Ishikawa (cell line): ENCODE measurements around the gene ANKHD1.

Experiments
- CEBPB ChIP-seq: IDR thresholded peaks from 2 replicates; pipeline ENCODE4 v1.6.1; 2012
- CREB1 ChIP-seq: IDR thresholded peaks from 2 replicates; pipeline ENCODE4 v1.6.1; 2012; ENCODE audit warnings: low read depth
- EGR1 ChIP-seq: IDR thresholded peaks from 2 replicates; pipeline ENCODE4 v1.6.1; 2012
- EP300 ChIP-seq: IDR thresholded peaks from 2 replicates; pipeline ENCODE4 v1.6.1; 2012; ENCODE audit warnings: borderline replicate concordance
- NFIC ChIP-seq: IDR thresholded peaks from 2 replicates; pipeline ENCODE4 v1.6.1; 2012
- RAD21 ChIP-seq: IDR thresholded peaks from 2 replicates; pipeline ENCODE4 v1.6.1; 2012; ENCODE audit warnings: low read depth
- YY1 ChIP-seq: IDR thresholded peaks from 2 replicates; pipeline ENCODE4 v1.6.1; 2012; ENCODE audit warnings: low read depth
- TF ChIP-seq, protein P1 (sequence below): IDR thresholded peaks from 2 replicates; pipeline ENCODE4 v1.6.1; 2012
- TF ChIP-seq, protein P2 (sequence below): IDR thresholded peaks from 2 replicates; pipeline ENCODE4 v1.6.1; 2012
- TF ChIP-seq, protein P3 (sequence below): IDR thresholded peaks from 2 replicates; pipeline ENCODE4 v1.6.1; 2012; ENCODE audit warnings: low read depth, mild to moderate bottlenecking

DNA sequence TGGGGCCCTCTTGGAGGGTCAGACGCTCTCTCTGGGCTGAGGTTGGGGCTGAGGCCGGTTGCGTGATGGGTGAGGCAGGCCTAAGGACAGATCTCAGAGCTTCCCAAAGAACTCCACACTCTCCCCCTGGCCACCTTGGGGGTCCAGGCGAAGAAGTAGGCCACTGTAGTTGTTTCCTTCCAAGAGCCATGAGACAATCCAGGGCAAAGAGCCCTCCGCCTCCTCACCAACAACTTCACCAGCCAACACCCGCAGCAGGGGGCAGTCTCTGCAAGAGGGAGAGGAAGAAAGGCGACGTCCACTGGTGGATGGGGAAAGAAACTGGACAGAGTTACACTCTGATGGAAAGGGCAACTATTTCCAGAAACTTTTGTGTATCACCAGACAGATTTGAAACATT is 173.7 kb downstream of the ANKHD1 start:
- TF ChIP-seq CEBPB (no peak), NFIC (no peak), YY1 (no peak), RAD21 (peak; percentile 80), EGR1 (no peak), EP300 (no peak), CREB1 (no peak)
- TF ChIP-seq, protein P1, sequence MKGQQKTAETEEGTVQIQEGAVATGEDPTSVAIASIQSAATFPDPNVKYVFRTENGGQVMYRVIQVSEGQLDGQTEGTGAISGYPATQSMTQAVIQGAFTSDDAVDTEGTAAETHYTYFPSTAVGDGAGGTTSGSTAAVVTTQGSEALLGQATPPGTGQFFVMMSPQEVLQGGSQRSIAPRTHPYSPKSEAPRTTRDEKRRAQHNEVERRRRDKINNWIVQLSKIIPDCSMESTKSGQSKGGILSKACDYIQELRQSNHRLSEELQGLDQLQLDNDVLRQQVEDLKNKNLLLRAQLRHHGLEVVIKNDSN: no peak
- TF ChIP-seq, protein P2, sequence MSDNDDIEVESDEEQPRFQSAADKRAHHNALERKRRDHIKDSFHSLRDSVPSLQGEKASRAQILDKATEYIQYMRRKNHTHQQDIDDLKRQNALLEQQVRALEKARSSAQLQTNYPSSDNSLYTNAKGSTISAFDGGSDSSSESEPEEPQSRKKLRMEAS: no peak
- TF ChIP-seq, protein P3, sequence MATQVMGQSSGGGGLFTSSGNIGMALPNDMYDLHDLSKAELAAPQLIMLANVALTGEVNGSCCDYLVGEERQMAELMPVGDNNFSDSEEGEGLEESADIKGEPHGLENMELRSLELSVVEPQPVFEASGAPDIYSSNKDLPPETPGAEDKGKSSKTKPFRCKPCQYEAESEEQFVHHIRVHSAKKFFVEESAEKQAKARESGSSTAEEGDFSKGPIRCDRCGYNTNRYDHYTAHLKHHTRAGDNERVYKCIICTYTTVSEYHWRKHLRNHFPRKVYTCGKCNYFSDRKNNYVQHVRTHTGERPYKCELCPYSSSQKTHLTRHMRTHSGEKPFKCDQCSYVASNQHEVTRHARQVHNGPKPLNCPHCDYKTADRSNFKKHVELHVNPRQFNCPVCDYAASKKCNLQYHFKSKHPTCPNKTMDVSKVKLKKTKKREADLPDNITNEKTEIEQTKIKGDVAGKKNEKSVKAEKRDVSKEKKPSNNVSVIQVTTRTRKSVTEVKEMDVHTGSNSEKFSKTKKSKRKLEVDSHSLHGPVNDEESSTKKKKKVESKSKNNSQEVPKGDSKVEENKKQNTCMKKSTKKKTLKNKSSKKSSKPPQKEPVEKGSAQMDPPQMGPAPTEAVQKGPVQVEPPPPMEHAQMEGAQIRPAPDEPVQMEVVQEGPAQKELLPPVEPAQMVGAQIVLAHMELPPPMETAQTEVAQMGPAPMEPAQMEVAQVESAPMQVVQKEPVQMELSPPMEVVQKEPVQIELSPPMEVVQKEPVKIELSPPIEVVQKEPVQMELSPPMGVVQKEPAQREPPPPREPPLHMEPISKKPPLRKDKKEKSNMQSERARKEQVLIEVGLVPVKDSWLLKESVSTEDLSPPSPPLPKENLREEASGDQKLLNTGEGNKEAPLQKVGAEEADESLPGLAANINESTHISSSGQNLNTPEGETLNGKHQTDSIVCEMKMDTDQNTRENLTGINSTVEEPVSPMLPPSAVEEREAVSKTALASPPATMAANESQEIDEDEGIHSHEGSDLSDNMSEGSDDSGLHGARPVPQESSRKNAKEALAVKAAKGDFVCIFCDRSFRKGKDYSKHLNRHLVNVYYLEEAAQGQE: no peak
